Lower leg skin (tissue), 3 donors: Measurements from ENCODE around the gene RAPGEF5.

ENCODE experiments used
- CTCF ChIP-seq, 3 donors: fragments of 450-650 bp; IDR thresholded peaks; one replicate each; pipeline ENCODE4 v1.5.1; 2016; ENCODE audit warnings: antibody characterized with exemption in 3 of 3, mild to moderate bottlenecking in 3 of 3, moderate library complexity in 2 of 3
- POLR2A ChIP-seq, 2 donors: fragments of 450-650 bp; IDR thresholded peaks; one replicate each; pipeline ENCODE4 v1.6.1; 2016 to 2017; ENCODE audit warnings: antibody characterized with exemption in 2 of 2, mild to moderate bottlenecking in 1 of 2, moderate library complexity in 1 of 2

DNA sequence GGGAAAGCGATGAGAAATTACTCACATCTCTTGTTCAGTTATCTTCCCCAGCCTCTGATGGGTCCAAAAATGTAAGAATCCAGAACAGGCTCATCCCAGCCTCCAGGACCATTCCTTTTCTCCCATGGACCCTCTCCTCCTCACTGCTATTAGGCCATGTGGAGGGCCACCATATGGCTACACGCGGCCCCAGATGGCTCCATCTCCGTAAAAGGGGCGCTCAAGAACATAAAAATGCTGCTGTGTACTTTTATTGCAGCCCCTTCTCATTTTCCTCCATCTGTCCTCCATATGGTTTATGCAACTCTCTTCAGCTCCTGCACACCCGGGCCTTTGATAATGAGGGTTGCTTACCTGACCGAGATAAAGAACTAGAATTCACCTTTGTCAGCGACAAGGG lies 166.2 kb downstream of the RAPGEF5 start:
- TF ChIP-seq CTCF (IDR thresholded peaks at IDR 0.05) (no peak), POLR2A (IDR thresholded peaks at IDR 0.05) (no peak)
